ENCODE results near the gene GIMAP1. TPM values are rescaled to one million over a fixed set of nuclear protein-coding genes. Genes with fewer than 3 reads are reported as not detected.

The GIMAP1 gene
- polyA plus RNA-seq, 1 donor (not counting 4 experiments of a cell fraction or from before 2014, with no cell fraction given), result not detected

- Histone ChIP-seq H4K20me1 (ENCODE audit: control insufficient read depth, extremely low read depth, insufficient read depth, low read length) (no peaks in the 10 kb centered on the region), H2AFZ (ENCODE audit: control insufficient read depth, low read length) (no peak overlapping the region), H3K9me1 (ENCODE audit: control insufficient read depth, extremely low read depth, insufficient read depth, low read length) (no peaks in the 10 kb centered on the region), H3K27me3 (ENCODE audit: control insufficient read depth, extremely low read depth, insufficient read depth, low read length) (no peaks in the 10 kb centered on the region), H3K4me1 (ENCODE audit: control insufficient read depth, extremely low read depth, insufficient read depth, low read length) (no peaks in the 10 kb centered on the region), H3K9me3 (ENCODE audit: control insufficient read depth, low read depth, low read length) (no peaks in the 10 kb centered on the region), H3K27ac (ENCODE audit: control insufficient read depth, insufficient read depth, low read length) (no peak overlapping the region), H3K36me3 (ENCODE audit: control insufficient read depth in 2 of 2, extremely low read depth in 1 of 2, insufficient read depth in 2 of 2, low read length in 2 of 2) (no peaks in the 10 kb centered on the region), H3K79me2 (ENCODE audit: control insufficient read depth, insufficient read depth, low read length) (no peaks in the 10 kb centered on the region), H3K4me3 (ENCODE audit: control insufficient read depth in 2 of 3, extremely low read depth in 1 of 3, insufficient read depth in 2 of 3, low read depth in 1 of 3, low read length in 3 of 3) (no peak overlapping the region), H3K4me2 (ENCODE audit: control insufficient read depth, extremely low read depth, insufficient read depth, low read depth, low read length) (no peak overlapping the region), H3K9ac (ENCODE audit: control insufficient read depth, extremely low read depth, insufficient read depth, low read length) (no peak overlapping the region)
- dilution Hi-C loops (cut with MboI; ENCODE audit: extremely low pct_ligation_motif_present, low sequenced_read_pairs), result no loop called here
- TF ChIP-seq CTCF (optimal IDR thresholded peaks at IDR 0.05 in 1 of 3, IDR thresholded peaks at IDR 0.05 in 1 of 3, conservative IDR thresholded peaks at IDR 0.05 in 1 of 3; ENCODE audit: extremely low read depth in 1 of 3, insufficient read depth in 2 of 3, low read length in 3 of 3), result no peak
- no peak for DNase-seq (ENCODE audit: low read depth, low spot score)
- FAIRE-seq, result no peak
Observed at GRCh38 chr7:150766334-150766709, 49.9 kb downstream of the GIMAP1 start.

GRCh38 chr7:150769768-150770167 is 53.4 kb downstream of the GIMAP1 start:
- FAIRE-seq, result no peak

More at GRCh38 chr7:150769768-150770167, 53.4 kb downstream of the GIMAP1 start:
- Histone ChIP-seq H3K4me2 (ENCODE audit: control insufficient read depth, extremely low read depth, insufficient read depth, low read depth, low read length) (no peak overlapping the region), H3K27ac (ENCODE audit: control insufficient read depth, insufficient read depth, low read length) (no peak overlapping the region), H3K9ac (ENCODE audit: control insufficient read depth, extremely low read depth, insufficient read depth, low read length) (no peak overlapping the region), H3K9me1 (ENCODE audit: control insufficient read depth, extremely low read depth, insufficient read depth, low read length) (no peaks in the 10 kb centered on the region), H3K4me3 (ENCODE audit: control insufficient read depth in 2 of 3, extremely low read depth in 1 of 3, insufficient read depth in 2 of 3, low read depth in 1 of 3, low read length in 3 of 3) (no peak overlapping the region), H2AFZ (ENCODE audit: control insufficient read depth, low read length) (no peak overlapping the region), H3K4me1 (ENCODE audit: control insufficient read depth, extremely low read depth, insufficient read depth, low read length) (no peaks in the 10 kb centered on the region), H3K9me3 (ENCODE audit: control insufficient read depth, low read depth, low read length) (no peaks in the 10 kb centered on the region), H3K36me3 (ENCODE audit: control insufficient read depth in 2 of 2, extremely low read depth in 1 of 2, insufficient read depth in 2 of 2, low read length in 2 of 2) (no peaks in the 10 kb centered on the region), H3K79me2 (ENCODE audit: control insufficient read depth, insufficient read depth, low read length) (no peaks in the 10 kb centered on the region), H4K20me1 (ENCODE audit: control insufficient read depth, extremely low read depth, insufficient read depth, low read length) (no peaks in the 10 kb centered on the region), H3K27me3 (ENCODE audit: control insufficient read depth, extremely low read depth, insufficient read depth, low read length) (no peaks in the 10 kb centered on the region)
- DNase-seq (ENCODE audit: low read depth, low spot score), result no peak
- dilution Hi-C loops (cut with MboI; ENCODE audit: extremely low pct_ligation_motif_present, low sequenced_read_pairs), result no loop called here
- no peak for TF ChIP-seq EZH2 (IDR thresholded peaks at IDR 0.05; ENCODE audit: low read length)
- TF ChIP-seq CTCF (optimal IDR thresholded peaks at IDR 0.05 in 1 of 3, IDR thresholded peaks at IDR 0.05 in 1 of 3, conservative IDR thresholded peaks at IDR 0.05 in 1 of 3; ENCODE audit: extremely low read depth in 1 of 3, insufficient read depth in 2 of 3, low read length in 3 of 3), result no peak

Other genes with a start within 250 kb of the GIMAP1 start
- gene GIMAP7, start 201.7 kb upstream of the GIMAP1 start, polyA plus RNA-seq, result not detected in 3 replicates
- 0.07 TPM in 1 of 3 replicates, not detected in the others for gene GIMAP4, start 149.2 kb upstream of the GIMAP1 start, polyA plus RNA-seq
- 0.09 to 0.16 TPM (median 0.12 TPM) in 3 replicates for gene GIMAP6, start 84.2 kb upstream of the GIMAP1 start, polyA plus RNA-seq
- gene GIMAP2, start 30.9 kb upstream of the GIMAP1 start, polyA plus RNA-seq, result 1.7 to 3.2 TPM (median 2.5 TPM) in 3 replicates
- not detected in 3 replicates for gene GIMAP5, start 20.8 kb downstream of the GIMAP1 start, polyA plus RNA-seq
- gene TMEM176B, start 83.8 kb downstream of the GIMAP1 start, polyA plus RNA-seq, result not detected in 3 replicates
- not detected in 3 replicates for gene TMEM176A, start 84.2 kb downstream of the GIMAP1 start, polyA plus RNA-seq
- gene AOC1, start 135.9 kb downstream of the GIMAP1 start, polyA plus RNA-seq, result not detected in 3 replicates

All from keratinocyte (primary cell).